Gastroesophageal sphincter (tissue), 3 donors: ENCODE data around the gene KCNN3.

ENCODE experiments used
- CTCF ChIP-seq, 4 experiments: fragments of 200-600 bp in 2 of 4; fragments of 450-650 bp in 2 of 4; sonication (generic) in 1 of 4; IDR thresholded peaks; one replicate each; pipeline ENCODE4 v1.5.1; 2017 to 2019; ENCODE audit warnings: antibody characterized with exemption in 4 of 4, mild to moderate bottlenecking in 2 of 4, moderate library complexity in 2 of 4
- EP300 ChIP-seq: sonication (generic); formaldehyde crosslinking; IDR thresholded peaks from one replicate; pipeline ENCODE4 v1.6.1; 2017; ENCODE audit warnings: antibody characterized with exemption, mild to moderate bottlenecking
- POLR2A ChIP-seq, 2 donors: fragments of 450-650 bp; IDR thresholded peaks; one replicate each; pipeline ENCODE4 v1.6.1; 2017; ENCODE audit warnings: antibody characterized with exemption in 2 of 2, mild to moderate bottlenecking in 2 of 2, moderate library complexity in 1 of 2
- POLR2AphosphoS5 ChIP-seq: sonication (generic); formaldehyde crosslinking; IDR thresholded peaks from one replicate; pipeline ENCODE4 v1.6.1; 2017; ENCODE audit warnings: antibody characterized with exemption

- TF ChIP-seq CTCF (IDR thresholded peaks at IDR 0.05): no peak
- TF ChIP-seq POLR2A (IDR thresholded peaks at IDR 0.05): no peak
- no peak for TF ChIP-seq POLR2AphosphoS5
- TF ChIP-seq EP300: no peak
Observed at GRCh38 chr1:154831462-154831861, 38.6 kb downstream of the KCNN3 start.
